ENCODE measurements around the gene ITPR1.

DNA sequence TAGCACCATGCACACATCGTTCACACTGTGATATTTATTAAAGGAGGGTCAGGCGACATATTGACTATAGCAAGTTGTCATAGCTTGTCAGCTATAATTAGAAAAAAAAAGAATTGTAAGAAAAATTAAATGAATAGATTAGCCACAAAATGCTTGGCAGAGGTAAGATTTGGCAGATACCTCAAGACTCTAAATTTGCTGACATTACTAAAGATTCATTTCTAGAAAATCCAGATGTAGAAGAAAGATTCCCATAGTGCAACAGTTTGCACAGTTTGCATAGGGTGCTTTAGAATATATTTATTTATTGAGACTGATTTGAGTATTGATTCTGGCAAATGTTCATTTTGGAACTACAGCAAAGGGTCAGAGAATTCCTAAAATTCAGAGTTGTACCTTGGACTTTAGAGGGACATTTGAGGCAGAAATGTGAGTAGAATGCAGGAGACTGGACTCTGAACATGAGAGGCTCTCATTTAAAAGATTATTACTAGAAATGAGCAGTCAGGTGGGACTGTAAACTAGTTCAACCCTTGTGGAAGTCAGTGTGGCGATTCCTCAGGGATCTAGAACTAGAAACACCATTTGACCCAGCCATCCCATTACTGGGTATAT is 384.1 kb downstream of the ITPR1 start:
- no peak for TF ChIP-seq CTCF (IDR thresholded peaks at IDR 0.05)
- no peak for TF ChIP-seq POLR2A (IDR thresholded peaks at IDR 0.05)

All from thyroid gland (tissue), 4 donors.